Myocyte (in vitro differentiated cells): ENCODE data around the gene KPRP. TPM values are rescaled to one million over a fixed set of nuclear protein-coding genes. Genes with fewer than 3 reads are reported as not detected.

Experiments
- DNase-seq: peaks from one replicate; pipeline ENCODE4 v3.0.0-alpha.2; 2012; ENCODE audit warnings: low read depth
- total RNA-seq: library from RNA; depleted of rRNA; stranded (reverse); fragments of >200 nt; gene quantifications from 2 replicates; pipeline ENCODE4 v1.2.3, GENCODE V29; 2014

Gene KPRP
- total RNA-seq, 1 donor from 2014 or later, result not detected

- DNase-seq, result no peak
Measured at GRCh38 chr1:152770411-152770810, 12.6 kb downstream of the KPRP start.

GRCh38 chr1:152774875-152775274, 17.1 kb downstream of the KPRP start, which contains the start of gene LCE1F:
TSS of gene LCE1F (plus strand) at chr1:152775140. CDS start at chr1:152776372, 1,232 bp downstream.
- DNase-seq, result no peak

GRCh38 chr1:152776361-152776760, 18.5 kb downstream of the KPRP start:
- no peak for DNase-seq

GRCh38 chr1:152777510-152778137, 19.8 kb downstream of the KPRP start:
- DNase-seq, result peak; percentile 16

GRCh38 chr1:152783095-152783494, 25.3 kb downstream of the KPRP start:
- DNase-seq, result no peak

- DNase-seq, result no peak
Measured at GRCh38 chr1:152786077-152786476, 28.3 kb downstream of the KPRP start, which contains the start of gene LCE1E. TSS of gene LCE1E (plus strand) at chr1:152786257. CDS start at chr1:152787300, 1,043 bp downstream.

- DNase-seq, result no peak
Measured at GRCh38 chr1:152795686-152796085, 37.9 kb downstream of the KPRP start.

GRCh38 chr1:152796421-152796820, 38.6 kb downstream of the KPRP start, which contains the start of gene LCE1D:
TSS of gene LCE1D (plus strand) at chr1:152796721. CDS start at chr1:152797795, 1,074 bp downstream.
- DNase-seq, result no peak

- no peak for DNase-seq
Measured at GRCh38 chr1:152801333-152801732, 43.5 kb downstream of the KPRP start.

GRCh38 chr1:152806576-152806975, 48.8 kb downstream of the KPRP start, which contains the start of gene LCE1C:
TSS of gene LCE1C (minus strand) at chr1:152806651. CDS start at chr1:152805478, 1,173 bp downstream.
- no peak for DNase-seq

GRCh38 chr1:152811050-152811449, 53.2 kb downstream of the KPRP start:
- no peak for DNase-seq

Other genes with a start within 250 kb of the KPRP start
- gene LCE5A, start 247.2 kb upstream of the KPRP start, total RNA-seq, result not detected in 2 replicates
- not detected in 2 replicates for gene CRCT1, start 243.5 kb upstream of the KPRP start, total RNA-seq
- gene LCE3E, start 191.2 kb upstream of the KPRP start, total RNA-seq, result not detected in 2 replicates
- gene LCE3D, start 177.5 kb upstream of the KPRP start, total RNA-seq, result not detected in 2 replicates
- not detected in 2 replicates for gene LCE3C, start 157.8 kb upstream of the KPRP start, total RNA-seq
- not detected in 2 replicates for gene LCE3B, start 144.2 kb upstream of the KPRP start, total RNA-seq
- gene LCE3A, start 134.9 kb upstream of the KPRP start, total RNA-seq, result not detected in 2 replicates
- not detected in 2 replicates for gene LCE2D, start 94.6 kb upstream of the KPRP start, total RNA-seq
- gene LCE2C, start 82.7 kb upstream of the KPRP start, total RNA-seq, result not detected in 2 replicates
- not detected in 2 replicates for gene LCE2B, start 71.9 kb upstream of the KPRP start, total RNA-seq
- not detected in 2 replicates for gene LCE2A, start 59.7 kb upstream of the KPRP start, total RNA-seq
- not detected in 2 replicates for gene LCE4A, start 49.9 kb upstream of the KPRP start, total RNA-seq
- not detected in 2 replicates for gene LCE1F, start 17.1 kb downstream of the KPRP start, total RNA-seq
- not detected in 2 replicates for gene LCE1E, start 28.2 kb downstream of the KPRP start, total RNA-seq
- not detected in 2 replicates for gene LCE1D, start 38.7 kb downstream of the KPRP start, total RNA-seq
- gene LCE1C, start 48.6 kb downstream of the KPRP start, total RNA-seq, result not detected in 2 replicates
- not detected in 2 replicates for gene LCE1B, start 53.9 kb downstream of the KPRP start, total RNA-seq
- gene LCE1A, start 69.4 kb downstream of the KPRP start, total RNA-seq, result not detected in 2 replicates
- not detected in 2 replicates for gene LCE6A, start 84.8 kb downstream of the KPRP start, total RNA-seq
- not detected in 2 replicates for gene LCE7A, start 102.0 kb downstream of the KPRP start, total RNA-seq
- not detected in 2 replicates for gene SMCP, start 120.3 kb downstream of the KPRP start, total RNA-seq
- gene IVL, start 150.5 kb downstream of the KPRP start, total RNA-seq, result not detected in 2 replicates
- not detected in 2 replicates for gene SPRR5, start 189.2 kb downstream of the KPRP start, total RNA-seq
- not detected in 2 replicates for gene SPRR4, start 212.6 kb downstream of the KPRP start, total RNA-seq
- not detected in 2 replicates for gene SPRR1A, start 226.1 kb downstream of the KPRP start, total RNA-seq
- not detected in 2 replicates for gene SPRR3, start 243.7 kb downstream of the KPRP start, total RNA-seq